DMS53 (cell line): Measurements from ENCODE around the gene HOXC10.

Source experiments
- DNase-seq: peaks from one replicate; lab custom pipeline; 2025; lab: John Stamatoyannopoulos, UW

Gene HOXC10

GRCh38 chr12:54030442-54030801, 45.5 kb downstream of the HOXC10 start:
- no peak for DNase-seq

GRCh38 chr12:54030889-54031471, 46.0 kb downstream of the HOXC10 start:
- peak; percentile 43 for DNase-seq

- DNase-seq: no peak
Observed at GRCh38 chr12:54031480-54031879, 46.5 kb downstream of the HOXC10 start.

GRCh38 chr12:54032086-54032619, 47.2 kb downstream of the HOXC10 start:
- no peak for DNase-seq

GRCh38 chr12:54032627-54033100, 47.7 kb downstream of the HOXC10 start, which contains the start of gene HOXC5:
Gene HOXC5 (plus strand): TSS chr12:54033050. CDS start chr12:54033123, 73 bp downstream.
- peak; percentile 77 for DNase-seq

GRCh38 chr12:54033106-54033979, 48.4 kb downstream of the HOXC10 start:
- peak; percentile 43 for DNase-seq

- no peak for DNase-seq
Observed at GRCh38 chr12:54033980-54034784, 49.2 kb downstream of the HOXC10 start.

- no peak for DNase-seq
Observed at GRCh38 chr12:54034785-54035310, 49.9 kb downstream of the HOXC10 start.

GRCh38 chr12:54035568-54036264, 50.8 kb downstream of the HOXC10 start:
- no peak for DNase-seq

GRCh38 chr12:54036620-54037359, 51.8 kb downstream of the HOXC10 start:
- DNase-seq: peak; percentile 44

- DNase-seq: no peak
Observed at GRCh38 chr12:54037360-54038283, 52.7 kb downstream of the HOXC10 start.

GRCh38 chr12:54038284-54038870, 53.4 kb downstream of the HOXC10 start:
- no peak for DNase-seq

GRCh38 chr12:54038871-54039414, 54.0 kb downstream of the HOXC10 start:
- DNase-seq: no peak

GRCh38 chr12:54039417-54040147, 54.6 kb downstream of the HOXC10 start:
- DNase-seq: no peak
